Measurements from ENCODE around the gene RPRD1A. TPM values are rescaled to one million over a fixed set of nuclear protein-coding genes. Genes with fewer than 3 reads are reported as not detected.

Gene RPRD1A
- total and polyA plus RNA-seq, 9 of the 15 experiments (the other 6 are each of a cell fraction or from before 2014, with no cell fraction given) = 30.2 to 142 (median 66.0) TPM

DNA sequence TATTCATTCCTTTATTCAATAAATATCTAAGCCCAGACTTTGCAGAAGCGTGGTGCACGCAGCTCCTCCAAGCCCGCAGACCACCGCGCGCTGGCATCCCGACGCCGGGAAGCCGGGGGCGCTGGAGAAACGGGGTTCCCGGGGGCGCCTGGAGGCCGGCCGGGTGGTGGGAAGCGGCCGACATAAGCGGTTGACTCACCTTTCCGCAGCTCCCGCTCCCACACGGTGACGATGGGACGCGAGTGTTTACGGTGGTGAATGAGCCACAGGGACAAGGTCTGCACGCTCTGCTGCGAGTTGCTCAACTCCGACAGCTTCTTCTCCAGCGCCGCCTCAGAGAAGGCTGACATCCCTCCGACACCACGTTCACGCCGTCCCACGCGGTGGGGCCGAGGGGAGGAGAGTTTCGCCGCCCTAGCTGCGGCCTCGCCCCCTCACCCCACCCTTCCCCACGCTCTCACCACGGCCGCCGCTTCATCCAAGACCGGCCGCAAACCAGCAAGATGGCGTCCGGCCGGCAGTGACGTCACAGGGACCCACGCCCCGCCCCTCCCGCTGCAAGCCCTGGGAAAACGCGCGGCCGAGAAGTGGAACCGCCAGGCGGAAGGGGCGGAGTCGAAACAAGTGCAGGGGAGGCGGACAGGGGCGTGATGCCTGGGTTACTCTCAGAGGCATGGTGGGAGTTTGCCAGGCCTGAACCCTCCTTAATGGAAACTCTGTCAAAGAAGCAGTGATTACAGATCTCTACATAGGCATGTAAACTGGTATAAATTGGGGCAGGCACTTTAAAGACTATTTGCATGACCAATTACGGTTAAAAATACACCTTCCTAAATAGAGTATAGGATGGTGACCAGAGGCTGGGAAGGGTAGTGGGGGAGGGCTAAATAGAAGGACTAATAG lies at the start of gene RPRD1A (continued):
- TF ChIP-seq, protein P1, sequence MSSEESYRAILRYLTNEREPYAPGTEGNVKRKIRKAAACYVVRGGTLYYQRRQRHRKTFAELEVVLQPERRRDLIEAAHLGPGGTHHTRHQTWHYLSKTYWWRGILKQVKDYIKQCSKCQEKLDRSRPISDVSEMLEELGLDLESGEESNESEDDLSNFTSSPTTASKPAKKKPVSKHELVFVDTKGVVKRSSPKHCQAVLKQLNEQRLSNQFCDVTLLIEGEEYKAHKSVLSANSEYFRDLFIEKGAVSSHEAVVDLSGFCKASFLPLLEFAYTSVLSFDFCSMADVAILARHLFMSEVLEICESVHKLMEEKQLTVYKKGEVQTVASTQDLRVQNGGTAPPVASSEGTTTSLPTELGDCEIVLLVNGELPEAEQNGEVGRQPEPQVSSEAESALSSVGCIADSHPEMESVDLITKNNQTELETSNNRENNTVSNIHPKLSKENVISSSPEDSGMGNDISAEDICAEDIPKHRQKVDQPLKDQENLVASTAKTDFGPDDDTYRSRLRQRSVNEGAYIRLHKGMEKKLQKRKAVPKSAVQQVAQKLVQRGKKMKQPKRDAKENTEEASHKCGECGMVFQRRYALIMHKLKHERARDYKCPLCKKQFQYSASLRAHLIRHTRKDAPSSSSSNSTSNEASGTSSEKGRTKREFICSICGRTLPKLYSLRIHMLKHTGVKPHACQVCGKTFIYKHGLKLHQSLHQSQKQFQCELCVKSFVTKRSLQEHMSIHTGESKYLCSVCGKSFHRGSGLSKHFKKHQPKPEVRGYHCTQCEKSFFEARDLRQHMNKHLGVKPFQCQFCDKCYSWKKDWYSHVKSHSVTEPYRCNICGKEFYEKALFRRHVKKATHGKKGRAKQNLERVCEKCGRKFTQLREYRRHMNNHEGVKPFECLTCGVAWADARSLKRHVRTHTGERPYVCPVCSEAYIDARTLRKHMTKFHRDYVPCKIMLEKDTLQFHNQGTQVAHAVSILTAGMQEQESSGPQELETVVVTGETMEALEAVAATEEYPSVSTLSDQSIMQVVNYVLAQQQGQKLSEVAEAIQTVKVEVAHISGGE (CRISPR knock-in tag; IDR thresholded peaks at IDR 0.05) = peak in 1 of 3 experiments; percentile 81; a peak in 2 of 6 replicates
- TF ChIP-seq ATF7 (IDR thresholded peaks at IDR 0.05) = peak; percentile 98
- peak; percentile 89 for TF ChIP-seq SP1 (CRISPR knock-in tag; IDR thresholded peaks at IDR 0.05)
- TF ChIP-seq, protein P2, sequence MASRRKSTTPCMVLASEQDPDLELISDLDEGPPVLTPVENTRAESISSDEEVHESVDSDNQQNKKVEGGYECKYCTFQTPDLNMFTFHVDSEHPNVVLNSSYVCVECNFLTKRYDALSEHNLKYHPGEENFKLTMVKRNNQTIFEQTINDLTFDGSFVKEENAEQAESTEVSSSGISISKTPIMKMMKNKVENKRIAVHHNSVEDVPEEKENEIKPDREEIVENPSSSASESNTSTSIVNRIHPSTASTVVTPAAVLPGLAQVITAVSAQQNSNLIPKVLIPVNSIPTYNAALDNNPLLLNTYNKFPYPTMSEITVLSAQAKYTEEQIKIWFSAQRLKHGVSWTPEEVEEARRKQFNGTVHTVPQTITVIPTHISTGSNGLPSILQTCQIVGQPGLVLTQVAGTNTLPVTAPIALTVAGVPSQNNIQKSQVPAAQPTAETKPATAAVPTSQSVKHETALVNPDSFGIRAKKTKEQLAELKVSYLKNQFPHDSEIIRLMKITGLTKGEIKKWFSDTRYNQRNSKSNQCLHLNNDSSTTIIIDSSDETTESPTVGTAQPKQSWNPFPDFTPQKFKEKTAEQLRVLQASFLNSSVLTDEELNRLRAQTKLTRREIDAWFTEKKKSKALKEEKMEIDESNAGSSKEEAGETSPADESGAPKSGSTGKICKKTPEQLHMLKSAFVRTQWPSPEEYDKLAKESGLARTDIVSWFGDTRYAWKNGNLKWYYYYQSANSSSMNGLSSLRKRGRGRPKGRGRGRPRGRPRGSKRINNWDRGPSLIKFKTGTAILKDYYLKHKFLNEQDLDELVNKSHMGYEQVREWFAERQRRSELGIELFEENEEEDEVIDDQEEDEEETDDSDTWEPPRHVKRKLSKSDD (conservative IDR thresholded peaks at IDR 0.05; ENCODE audit: low read length) = no peak
- TF ChIP-seq, protein P3, sequence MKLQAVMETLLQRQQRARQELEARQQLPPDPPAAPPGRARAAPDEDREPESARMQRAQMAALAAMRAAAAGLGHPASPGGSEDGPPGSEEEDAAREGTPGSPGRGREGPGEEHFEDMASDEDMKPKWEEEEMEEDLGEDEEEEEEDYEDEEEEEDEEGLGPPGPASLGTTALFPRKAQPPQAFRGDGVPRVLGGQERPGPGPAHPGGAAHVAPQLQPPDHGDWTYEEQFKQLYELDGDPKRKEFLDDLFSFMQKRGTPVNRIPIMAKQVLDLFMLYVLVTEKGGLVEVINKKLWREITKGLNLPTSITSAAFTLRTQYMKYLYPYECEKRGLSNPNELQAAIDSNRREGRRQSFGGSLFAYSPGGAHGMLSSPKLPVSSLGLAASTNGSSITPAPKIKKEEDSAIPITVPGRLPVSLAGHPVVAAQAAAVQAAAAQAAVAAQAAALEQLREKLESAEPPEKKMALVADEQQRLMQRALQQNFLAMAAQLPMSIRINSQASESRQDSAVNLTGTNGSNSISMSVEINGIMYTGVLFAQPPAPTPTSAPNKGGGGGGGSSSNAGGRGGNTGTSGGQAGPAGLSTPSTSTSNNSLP (IDR thresholded peaks at IDR 0.05; ENCODE audit: borderline replicate concordance, low read depth, low read length) = 0 out of 2 replicates have a peak, but pooled peaks have one; percentile 28
- TF ChIP-seq RFX7 (CRISPR knock-in tag; IDR thresholded peaks at IDR 0.05) = no peak
- no peak for TF ChIP-seq MCM2 (IDR thresholded peaks at IDR 0.05; ENCODE audit: low read depth)
- no peak for TF ChIP-seq MCM7 (IDR thresholded peaks at IDR 0.05)
- no peak for TF ChIP-seq ELF4 (CRISPR knock-in tag; IDR thresholded peaks at IDR 0.05)
- peak; percentile 8; the same call in 1 of the 2 replicates for TF ChIP-seq HEY1 (CRISPR knock-in tag; IDR thresholded peaks at IDR 0.05; ENCODE audit: borderline replicate concordance)
- no peak for TF ChIP-seq FOXM1 (IDR thresholded peaks at IDR 0.05; ENCODE audit: low read depth)
- TF ChIP-seq FOXM1 (CRISPR knock-in tag; IDR thresholded peaks at IDR 0.05; ENCODE audit: low read depth) = 0 out of 2 replicates have a peak, but pooled peaks have one; percentile 36
- TF ChIP-seq, protein P4, sequence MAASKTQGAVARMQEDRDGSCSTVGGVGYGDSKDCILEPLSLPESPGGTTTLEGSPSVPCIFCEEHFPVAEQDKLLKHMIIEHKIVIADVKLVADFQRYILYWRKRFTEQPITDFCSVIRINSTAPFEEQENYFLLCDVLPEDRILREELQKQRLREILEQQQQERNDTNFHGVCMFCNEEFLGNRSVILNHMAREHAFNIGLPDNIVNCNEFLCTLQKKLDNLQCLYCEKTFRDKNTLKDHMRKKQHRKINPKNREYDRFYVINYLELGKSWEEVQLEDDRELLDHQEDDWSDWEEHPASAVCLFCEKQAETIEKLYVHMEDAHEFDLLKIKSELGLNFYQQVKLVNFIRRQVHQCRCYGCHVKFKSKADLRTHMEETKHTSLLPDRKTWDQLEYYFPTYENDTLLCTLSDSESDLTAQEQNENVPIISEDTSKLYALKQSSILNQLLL (CRISPR knock-in tag; IDR thresholded peaks at IDR 0.05; ENCODE audit: borderline replicate concordance) = no peak
- TF ChIP-seq, protein P5, sequence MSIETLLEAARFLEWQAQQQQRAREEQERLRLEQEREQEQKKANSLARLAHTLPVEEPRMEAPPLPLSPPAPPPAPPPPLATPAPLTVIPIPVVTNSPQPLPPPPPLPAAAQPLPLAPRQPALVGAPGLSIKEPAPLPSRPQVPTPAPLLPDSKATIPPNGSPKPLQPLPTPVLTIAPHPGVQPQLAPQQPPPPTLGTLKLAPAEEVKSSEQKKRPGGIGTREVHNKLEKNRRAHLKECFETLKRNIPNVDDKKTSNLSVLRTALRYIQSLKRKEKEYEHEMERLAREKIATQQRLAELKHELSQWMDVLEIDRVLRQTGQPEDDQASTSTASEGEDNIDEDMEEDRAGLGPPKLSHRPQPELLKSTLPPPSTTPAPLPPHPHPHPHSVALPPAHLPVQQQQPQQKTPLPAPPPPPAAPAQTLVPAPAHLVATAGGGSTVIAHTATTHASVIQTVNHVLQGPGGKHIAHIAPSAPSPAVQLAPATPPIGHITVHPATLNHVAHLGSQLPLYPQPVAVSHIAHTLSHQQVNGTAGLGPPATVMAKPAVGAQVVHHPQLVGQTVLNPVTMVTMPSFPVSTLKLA (conservative IDR thresholded peaks at IDR 0.05) = peak; percentile 75 to 92
